GM21515 (cell line): Measurements from ENCODE around the gene CSN3.

ENCODE experiments used
- ATAC-seq: cut with Tn5 transposase; IDR thresholded peaks from one replicate; pipeline ENCODE4 v1.9.1; 2021; ENCODE audit not compliant: unreplicated experiment

CSN3 gene

GRCh38 chr4:70291341-70291740 lies 48.9 kb downstream of the CSN3 start:
- ATAC-seq: no peak

- ATAC-seq: no peak
These were observed 55.2 kb downstream of the CSN3 start for GRCh38 chr4:70297576-70297975.

GRCh38 chr4:70298051-70298450 lies 55.7 kb downstream of the CSN3 start:
- no peak for ATAC-seq

- no peak for ATAC-seq
These were observed 57.2 kb downstream of the CSN3 start for GRCh38 chr4:70299643-70300042.

- ATAC-seq: no peak
These were observed 57.8 kb downstream of the CSN3 start for GRCh38 chr4:70300215-70300614.
